ENCODE measurements around the gene OPRM1. TPM values are rescaled to one million over a fixed set of nuclear protein-coding genes. Genes with fewer than 3 reads are reported as not detected.
"Not testable (repeated sequence)": the region's sequence is repeated elsewhere in the genome, so short reads cannot be mapped to it uniquely, and the experiment has no call there.

The OPRM1 gene
- total RNA-seq, 4 donors from 2014 or later: not detected

GRCh38 chr6:154169193-154169847 is 130.3 kb downstream of the OPRM1 start:
- DNase-seq (ENCODE audit: low spot score) (no peak), ATAC-seq (ENCODE audit: low FRiP score) (no peak)
- TF ChIP-seq CTCF (IDR thresholded peaks at IDR 0.05): no peak

GRCh38 chr6:154170106-154170505 is 131.1 kb downstream of the OPRM1 start:
- ATAC-seq (ENCODE audit: low FRiP score) (no peak), DNase-seq (ENCODE audit: low spot score) (no peak)
- TF ChIP-seq CTCF (IDR thresholded peaks at IDR 0.05): no peak

- not testable (repeated sequence) for ATAC-seq (ENCODE audit: low FRiP score)
These were observed 133.4 kb downstream of the OPRM1 start for GRCh38 chr6:154172393-154172792.

GRCh38 chr6:154179434-154179833 is 140.4 kb downstream of the OPRM1 start:
- no peak for ATAC-seq (ENCODE audit: low FRiP score)
- DNase-seq (ENCODE audit: low spot score): no peak
- no peak for TF ChIP-seq CTCF (IDR thresholded peaks at IDR 0.05)

More at GRCh38 chr6:154172393-154172792, 133.4 kb downstream of the OPRM1 start:
- DNase-seq (ENCODE audit: low spot score): not testable (repeated sequence)

GRCh38 chr6:154187203-154187602 is 148.2 kb downstream of the OPRM1 start:
- DNase-seq (ENCODE audit: low spot score) (no peak), ATAC-seq (ENCODE audit: low FRiP score) (no peak)
- no peak for TF ChIP-seq CTCF (IDR thresholded peaks at IDR 0.05)

GRCh38 chr6:154187714-154188113 is 148.7 kb downstream of the OPRM1 start:
- DNase-seq (ENCODE audit: low spot score) (no peak), ATAC-seq (ENCODE audit: low FRiP score) (no peak)
- TF ChIP-seq CTCF (IDR thresholded peaks at IDR 0.05): no peak

- no peak for ATAC-seq (ENCODE audit: low FRiP score)
- no peak for DNase-seq (ENCODE audit: low spot score)
- no peak for TF ChIP-seq CTCF (IDR thresholded peaks at IDR 0.05)
These were observed 157.4 kb downstream of the OPRM1 start for GRCh38 chr6:154196333-154196885.
